Right ventricle myocardium inferior (tissue), 1 donor: ENCODE data around the gene HSPA1A. TPM values are rescaled to one million over a fixed set of nuclear protein-coding genes. Genes with fewer than 3 reads are reported as not detected.
"Not testable (repeated sequence)": the region's sequence is repeated elsewhere in the genome, so short reads cannot be mapped to it uniquely, and the experiment has no call there.

ENCODE experiments used
- ATAC-seq: fragments of 200-7000 bp; cut with Tn5 transposase; one replicate; pipeline ENCODE4 v1.9.1; 2020; ENCODE audit warnings: mild to moderate bottlenecking, moderate library complexity
- DNase-seq: peaks from one replicate; pipeline ENCODE4 v3.0.0; 2021; ENCODE audit errors: missing footprints
- intact Hi-C: fragments of 100-400 bp; cut with DNase I; formaldehyde crosslinking; loops from one replicate; pipeline ENCODE4 v1.11.0; 2022
- total RNA-seq: library from RNA; stranded (reverse); fragmentation: NEBNext Ultra II Directional; extraction: Animal tissue kit (Norgen Biotek cat#: 25700); gene quantifications from one replicate; pipeline ENCODE4 v1.2.1, GENCODE V29; 2021
- donor health status: DM: no; HTN: yes; CAD: no; lungs with severe emphysema.

HSPA1A gene
- total RNA-seq, 1 donor from 2014 or later = 298 TPM

DNA sequence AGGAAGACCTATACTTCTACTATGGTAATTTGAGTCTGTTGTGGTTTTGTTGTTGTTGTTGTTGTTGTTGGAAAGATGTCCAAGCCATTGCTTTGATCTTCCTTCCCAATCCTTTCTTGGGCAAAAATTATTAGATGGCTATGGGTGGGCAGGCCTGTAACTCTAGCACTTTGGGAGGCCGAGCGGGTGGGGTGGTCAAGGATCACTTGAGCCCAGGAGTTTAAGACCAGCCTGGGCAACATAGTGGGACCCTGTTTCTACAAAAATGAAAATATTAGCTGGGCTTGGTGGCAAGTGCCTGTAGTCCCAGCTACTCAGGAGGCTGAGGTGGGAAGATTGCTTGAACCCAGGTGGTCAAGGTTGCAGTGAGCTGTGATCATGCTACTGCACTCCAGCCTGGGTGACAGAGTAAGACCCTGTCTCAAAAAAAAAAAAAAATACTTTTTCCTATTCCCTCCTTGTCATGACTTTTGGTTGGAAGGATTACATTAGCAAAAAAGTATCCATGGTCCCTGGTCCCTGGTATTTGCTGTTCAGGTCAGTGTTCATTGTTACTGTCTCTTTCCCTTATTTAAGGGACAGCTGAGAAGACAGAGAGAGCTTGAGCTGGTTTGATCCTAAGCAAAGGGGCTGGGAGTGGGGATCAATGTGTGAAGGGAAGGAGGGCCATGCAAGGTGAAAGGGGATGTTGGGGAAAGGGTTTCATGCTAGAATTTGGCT is 35.6 kb downstream of the HSPA1A start:
- ATAC-seq (no peak), DNase-seq (no peak)
- intact Hi-C loops = no loop called here

DNA sequence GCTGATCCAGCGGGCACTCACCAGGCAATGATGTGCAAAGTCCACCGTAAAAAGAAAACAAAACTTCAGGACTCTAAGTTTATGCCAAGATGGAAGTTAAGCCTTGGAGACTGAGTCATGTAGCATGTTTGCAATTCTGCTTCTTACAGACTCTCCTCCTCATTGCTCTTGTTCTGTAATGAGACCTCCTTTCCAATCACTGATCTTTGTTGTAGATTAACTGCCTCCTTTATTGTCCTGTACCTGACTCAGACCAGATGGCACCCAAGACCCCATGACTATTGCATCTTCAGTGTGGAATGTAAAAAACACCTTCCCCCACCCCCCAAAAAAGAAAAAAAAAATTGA is 36.1 kb downstream of the HSPA1A start:
- ATAC-seq = no peak
- DNase-seq = no peak
- intact Hi-C loops = no loop called here

DNA sequence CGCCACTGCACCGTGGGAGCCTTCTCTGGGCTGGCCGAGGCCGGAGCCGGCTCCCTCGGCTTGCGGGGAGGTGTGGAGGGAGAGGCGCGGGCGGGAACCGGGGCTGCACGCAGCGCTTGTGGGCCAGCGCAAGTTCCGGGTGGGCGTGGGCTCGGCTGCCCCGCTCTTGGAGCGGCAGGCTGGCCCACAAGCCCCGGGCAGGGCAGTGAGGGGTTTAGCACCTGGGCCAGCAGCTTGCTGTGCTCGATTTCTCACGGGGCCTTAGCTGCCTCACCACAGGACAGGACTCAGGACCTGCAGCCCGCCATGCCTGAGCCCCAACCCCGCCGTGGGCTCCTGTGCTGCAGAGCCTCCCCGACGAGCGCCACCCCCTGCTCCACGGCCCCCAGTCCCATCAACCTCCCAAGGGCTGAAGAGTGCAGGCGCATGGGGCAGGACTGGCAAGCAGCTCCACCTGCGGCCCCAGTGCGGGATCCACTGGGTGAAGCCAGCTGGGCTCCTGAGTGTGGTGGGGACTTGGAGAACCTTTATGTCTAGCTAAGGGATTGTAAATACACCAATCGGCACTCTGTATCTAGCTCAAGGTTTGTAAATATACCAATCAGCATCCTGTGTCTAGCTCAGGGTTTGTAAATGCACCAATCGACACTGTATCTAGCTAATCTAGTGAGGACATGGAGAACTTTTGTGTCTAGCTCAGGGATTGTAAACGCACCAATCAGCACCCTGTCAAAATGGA is 36.8 kb downstream of the HSPA1A start:
- ATAC-seq, intact Hi-C loops, DNase-seq: not testable (repeated sequence)

DNA sequence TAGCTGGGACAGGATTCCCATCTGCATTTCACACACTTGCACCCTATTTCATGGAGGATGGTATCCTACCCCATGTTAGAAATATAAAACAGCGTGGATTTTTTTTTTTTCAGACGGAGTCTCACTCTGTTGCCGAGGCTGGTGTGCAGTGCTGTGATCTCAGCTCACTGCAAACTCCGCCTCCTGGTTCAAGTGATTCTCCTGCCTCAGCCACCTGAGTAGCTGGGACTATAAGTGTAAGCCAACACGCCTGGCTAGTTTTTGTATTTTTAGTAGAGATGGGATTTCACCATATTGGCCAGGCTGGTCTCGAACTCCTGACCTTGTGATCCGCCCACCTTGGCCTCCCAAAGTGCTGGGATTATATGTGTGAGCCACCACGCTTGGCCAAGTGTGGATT is 42.4 kb downstream of the HSPA1A start:
- intact Hi-C loops, DNase-seq, ATAC-seq: not testable (repeated sequence)

DNA sequence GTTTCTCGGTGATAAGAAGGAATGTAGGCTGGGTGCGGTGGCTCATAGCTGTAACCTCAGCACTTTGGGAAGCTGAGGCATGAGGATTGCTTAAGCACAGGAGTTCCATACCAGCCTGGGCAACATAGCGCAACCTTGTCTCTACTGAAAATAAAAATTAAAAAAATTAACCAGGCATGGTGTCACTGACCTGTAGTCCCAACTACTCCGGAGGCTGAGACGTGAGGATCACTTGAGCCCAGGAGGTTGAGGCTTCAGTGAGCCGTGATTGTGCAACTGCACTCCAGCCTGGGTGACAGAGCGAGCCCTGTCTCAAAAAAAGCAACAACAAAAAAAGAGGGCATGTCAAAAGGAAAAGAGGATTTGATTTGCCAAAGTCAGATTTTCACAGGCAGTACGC is 43.4 kb downstream of the HSPA1A start:
- no peak for ATAC-seq
- DNase-seq = no peak
- intact Hi-C loops = no loop called here

DNA sequence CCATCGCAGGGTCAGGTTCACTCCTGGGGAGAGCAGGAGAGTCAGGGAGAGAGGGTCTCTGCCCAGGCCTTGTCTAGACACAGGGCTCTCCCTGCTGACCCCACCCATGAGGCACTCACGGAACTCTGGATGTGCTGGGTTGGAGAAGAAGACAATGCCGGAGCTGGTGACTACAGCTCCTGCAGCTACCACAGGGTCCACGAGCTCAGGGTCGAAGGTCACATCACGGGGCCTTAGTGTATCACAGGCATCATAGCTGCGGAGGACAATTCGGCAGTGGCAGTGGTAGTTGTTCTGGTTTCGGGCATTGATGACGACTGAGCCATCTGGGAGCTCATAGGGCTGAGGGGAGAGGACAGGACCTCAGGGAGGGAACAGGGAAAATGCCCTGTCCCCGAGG is 44.6 kb downstream of the HSPA1A start:
- DNase-seq (no peak), ATAC-seq (no peak)
- intact Hi-C loops = loop anchor here (10.0 kb wide), 1 partner anchor 175 kb away; the partner anchor contains the start of gene LY6G5C

DNA sequence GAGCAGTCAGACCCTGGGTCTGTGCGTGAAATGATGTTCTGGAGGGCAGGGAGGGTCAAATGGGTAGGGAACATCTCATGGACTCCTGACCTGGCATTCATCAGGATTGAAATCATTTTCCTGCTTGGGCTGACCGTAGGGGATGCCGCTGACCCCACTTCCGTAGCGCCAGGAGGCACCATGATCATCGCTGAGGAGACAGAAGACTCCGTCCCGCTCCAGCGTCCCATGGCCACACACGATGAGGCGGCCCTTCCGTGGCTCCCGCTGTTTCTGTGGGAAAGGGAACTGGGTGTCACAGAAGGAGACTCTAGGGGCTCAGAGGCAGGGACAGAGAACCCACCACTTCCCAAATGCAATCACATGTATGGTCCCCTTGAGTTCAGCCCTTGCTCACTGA is 45.0 kb downstream of the HSPA1A start:
- intact Hi-C loops = loop anchor here (10.0 kb wide), 1 partner anchor 176 kb away; the partner anchor contains the start of gene LY6G5C
- ATAC-seq (no peak), DNase-seq (no peak)

DNA sequence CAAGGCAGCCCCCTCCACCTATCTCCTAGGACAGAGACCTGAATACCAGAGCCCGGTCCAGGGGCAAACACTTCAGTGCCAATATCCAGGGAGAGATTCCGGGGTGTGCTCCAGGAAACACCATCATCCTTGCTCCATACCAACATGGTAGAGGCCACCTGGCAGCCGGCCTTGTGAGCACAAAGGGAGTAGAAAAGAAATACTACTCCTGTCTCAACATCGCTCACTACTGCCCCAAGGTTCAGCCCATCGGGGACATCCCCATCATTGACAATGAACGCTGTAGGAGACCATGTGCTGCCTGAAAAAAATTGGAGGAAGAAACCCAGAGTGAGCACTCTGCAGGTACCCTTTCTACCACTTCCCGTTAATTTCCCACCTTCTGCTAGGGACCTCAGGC is 45.8 kb downstream of the HSPA1A start:
- intact Hi-C loops = loop anchor here (10.0 kb wide), 1 partner anchor 176 kb away; the partner anchor contains the start of gene LY6G5C
- DNase-seq (no peak), ATAC-seq (no peak)

DNA sequence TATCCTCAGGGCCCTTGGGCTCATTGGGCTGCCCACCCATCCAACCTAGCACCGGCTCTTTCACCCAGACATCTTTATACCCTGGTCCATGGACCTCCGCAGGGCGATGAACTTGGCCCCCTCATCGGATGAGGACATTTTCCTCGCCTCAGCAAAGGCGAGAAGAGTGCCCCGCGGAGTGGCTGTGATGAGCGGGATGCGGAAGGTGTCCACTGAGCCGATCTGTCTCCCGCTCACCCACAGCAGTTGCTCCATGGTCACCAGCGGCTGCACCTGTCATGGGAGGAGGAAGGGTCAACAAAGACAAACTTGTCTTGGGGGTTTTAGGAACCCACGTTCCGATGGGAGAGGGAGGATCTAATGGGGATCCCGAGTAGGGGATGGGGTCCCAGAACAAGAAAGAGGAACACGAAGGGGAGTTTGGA is 46.6 kb downstream of the HSPA1A start:
- DNase-seq = no peak
- ATAC-seq = no peak
- intact Hi-C loops = loop anchor here (10.0 kb wide), 1 partner anchor 177 kb away; the partner anchor contains the start of gene LY6G5C

DNA sequence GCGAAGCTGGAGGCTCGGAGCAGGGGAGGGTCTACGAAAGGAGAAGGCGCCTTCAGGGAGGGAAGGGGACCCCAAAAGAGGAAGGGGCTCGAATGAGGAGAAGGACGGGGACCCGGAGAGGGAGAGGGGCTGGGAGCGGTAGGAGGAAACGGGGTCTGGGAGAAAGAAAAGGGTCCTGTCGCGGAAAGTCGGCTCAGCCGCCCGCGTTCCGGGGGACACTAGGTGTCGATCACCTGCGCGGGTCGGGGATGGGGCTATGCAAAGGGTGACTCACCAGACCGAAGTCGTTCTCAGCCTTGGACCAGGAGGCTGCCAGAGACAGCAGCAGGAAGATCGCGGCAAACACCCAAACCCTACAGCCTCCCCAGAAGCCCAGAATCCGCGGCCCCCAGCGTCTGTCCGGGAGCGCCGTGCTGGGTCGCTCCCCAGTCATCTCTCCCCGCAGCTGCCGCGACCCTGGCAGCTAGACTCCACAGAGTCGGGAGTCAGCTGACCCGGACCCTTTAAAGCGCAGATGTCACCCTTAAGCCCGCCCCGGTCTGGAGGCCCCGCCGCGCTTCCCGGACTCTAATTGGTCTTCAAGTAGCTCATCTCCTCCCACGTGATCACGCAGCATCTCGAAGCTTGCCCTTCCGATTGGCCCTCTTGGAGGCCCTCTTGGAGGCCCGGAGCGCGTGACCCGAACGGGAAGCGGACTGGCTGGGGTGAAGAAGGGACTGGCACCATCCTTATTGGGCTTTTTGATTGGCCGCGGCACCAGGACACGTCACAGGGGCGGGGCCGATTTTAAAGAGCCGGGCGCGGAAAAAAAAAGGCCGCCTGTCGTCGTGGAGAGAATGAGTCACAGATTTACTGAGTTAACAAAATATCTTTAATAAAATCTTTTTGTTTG is 47.2 kb downstream of the HSPA1A start, which contains the start of gene NEU1:
NEU1 (minus strand) TSS at position 478 of the 892 bp plus-strand sequence; CDS start at position 433, 45 bp downstream.
- DNase-seq (peak; percentile 100), ATAC-seq (peak; percentile 98)
- intact Hi-C loops = loop anchor here (10.0 kb wide), 1 partner anchor 178 kb away; the partner anchor contains the start of gene LY6G5C

DNA sequence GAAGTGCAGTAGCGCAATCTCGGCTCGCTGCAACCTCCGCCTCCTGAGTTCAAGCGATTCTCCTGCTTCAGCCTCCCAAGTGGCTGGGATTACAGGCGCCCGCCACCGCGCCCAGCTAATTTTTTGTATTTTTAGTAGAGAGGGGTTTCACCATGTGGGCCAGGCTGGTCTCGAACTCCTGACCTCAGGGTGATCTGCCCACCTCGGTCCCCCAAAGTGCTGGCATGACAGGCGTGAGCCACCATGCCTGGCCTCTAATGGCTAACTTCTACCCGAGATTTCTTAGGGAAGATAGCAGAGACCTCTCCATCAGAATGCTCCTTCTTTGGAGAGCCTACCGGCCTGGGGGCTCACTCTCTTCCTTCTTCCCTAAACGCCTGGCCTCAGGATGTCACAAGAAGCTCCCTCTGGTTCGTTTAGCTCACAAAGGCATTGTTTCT is 48.8 kb downstream of the HSPA1A start:
- not testable (repeated sequence) for DNase-seq, ATAC-seq
- intact Hi-C loops = loop anchor here (10.0 kb wide), 1 partner anchor 179 kb away; the partner anchor contains the start of gene LY6G5C

DNA sequence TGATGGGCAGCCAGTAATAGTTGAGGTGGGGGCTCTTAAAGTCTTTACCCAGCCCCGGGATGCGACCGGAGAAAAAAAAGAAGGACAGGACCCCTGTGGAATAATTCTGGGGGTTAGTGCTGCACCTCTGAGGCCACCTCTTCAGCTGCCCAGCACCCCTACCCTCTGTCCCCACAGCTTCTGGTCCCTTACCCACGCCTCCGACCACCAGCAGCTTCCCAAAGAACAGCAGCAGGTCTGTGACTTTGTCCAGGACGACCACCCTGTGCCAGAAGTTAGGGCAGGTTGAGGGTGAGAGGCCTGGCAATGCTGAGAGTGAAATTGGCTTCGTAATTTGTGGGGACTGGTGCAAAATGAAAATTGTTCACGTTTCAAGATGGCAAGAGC is 49.5 kb downstream of the HSPA1A start:
- intact Hi-C loops = loop anchor here (10.0 kb wide), 1 partner anchor 180 kb away; the partner anchor contains the start of gene LY6G5C
- ATAC-seq (no peak), DNase-seq (no peak)

DNA sequence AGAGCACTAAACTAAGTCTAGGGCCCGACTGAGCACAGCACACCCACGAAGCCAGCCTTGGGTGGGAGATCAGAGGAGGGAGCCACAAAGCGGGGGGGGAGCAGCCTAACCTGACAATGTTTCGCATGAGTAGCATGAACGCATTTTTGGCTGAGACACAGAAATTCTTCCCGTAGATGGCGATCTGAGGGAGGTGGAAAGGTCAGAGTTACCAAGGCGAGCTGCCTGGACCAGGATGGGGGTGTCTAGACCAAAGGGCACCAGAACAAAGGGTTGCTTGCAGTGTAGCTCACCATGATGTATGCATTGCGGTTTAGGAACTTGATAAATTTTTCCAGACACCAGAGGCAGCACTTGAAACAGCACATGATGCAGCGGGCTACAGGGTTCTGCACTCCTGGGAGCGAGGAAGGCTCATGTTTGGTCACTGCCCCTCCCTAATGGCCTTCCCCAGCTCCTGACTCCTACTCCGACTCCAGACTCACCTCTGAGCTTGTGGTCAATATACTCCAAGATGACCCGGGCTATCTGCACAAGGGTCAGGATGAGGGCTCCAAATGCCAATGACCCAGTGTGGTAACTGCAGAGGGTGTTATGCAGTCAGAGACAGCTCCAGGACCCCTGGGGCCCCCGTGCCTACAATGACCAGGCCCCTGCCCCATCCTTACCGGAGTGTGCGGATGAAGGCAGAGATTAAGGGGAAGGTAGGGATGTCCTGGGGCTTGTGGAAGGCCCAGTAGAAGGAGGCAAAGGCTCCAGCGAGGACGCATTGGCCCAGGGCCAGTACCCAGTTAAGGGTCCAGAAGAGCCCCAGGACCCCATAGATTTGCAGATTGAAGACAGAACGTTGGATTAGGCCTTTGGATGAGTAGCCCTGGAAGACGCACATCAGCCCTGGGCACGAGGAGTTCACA is 50.1 kb downstream of the HSPA1A start:
- intact Hi-C loops = loop anchor here (10.0 kb wide), 1 partner anchor 181 kb away; the partner anchor contains the start of gene LY6G5C
- DNase-seq = no peak
- ATAC-seq = no peak

Other genes starting within 250 kb of the HSPA1A start
- gene LTA, start 243.3 kb upstream of the HSPA1A start, total RNA-seq = not detected
- gene TNF, start 240.0 kb upstream of the HSPA1A start, total RNA-seq = 0.51 TPM
- 1.6 TPM for gene LTB, start 233.1 kb upstream of the HSPA1A start, total RNA-seq
- gene LST1, start 229.3 kb upstream of the HSPA1A start, total RNA-seq = 9.0 TPM
- gene NCR3, start 222.5 kb upstream of the HSPA1A start, total RNA-seq = 0.49 TPM
- gene AIF1, start 200.3 kb upstream of the HSPA1A start, total RNA-seq = 22.1 TPM
- gene PRRC2A, start 194.8 kb upstream of the HSPA1A start, total RNA-seq = 82.7 TPM
- 260 TPM for gene BAG6, start 162.9 kb upstream of the HSPA1A start, total RNA-seq
- gene APOM, start 159.6 kb upstream of the HSPA1A start, total RNA-seq = 0.87 TPM
- gene C6orf47, start 154.8 kb upstream of the HSPA1A start, total RNA-seq = 17.0 TPM
- 17.1 TPM for gene GPANK1, start 150.5 kb upstream of the HSPA1A start, total RNA-seq
- gene CSNK2B, start 149.5 kb upstream of the HSPA1A start, total RNA-seq = 97.3 TPM
- gene LY6G5B, start 145.6 kb upstream of the HSPA1A start, total RNA-seq = 3.9 TPM
- gene LY6G5C, start 134.5 kb upstream of the HSPA1A start, total RNA-seq = 1.5 TPM
- 26.9 TPM for gene ABHD16A, start 112.2 kb upstream of the HSPA1A start, total RNA-seq
- gene LY6G6F, start 108.7 kb upstream of the HSPA1A start, total RNA-seq = not detected
- not detected for gene LY6G6D, start 100.2 kb upstream of the HSPA1A start, total RNA-seq
- gene LY6G6C, start 93.8 kb upstream of the HSPA1A start, total RNA-seq = not detected
- gene MPIG6B, start 92.2 kb upstream of the HSPA1A start, total RNA-seq = 0.70 TPM
- 40.6 TPM for gene DDAH2, start 86.2 kb upstream of the HSPA1A start, total RNA-seq
- gene CLIC1, start 79.0 kb upstream of the HSPA1A start, total RNA-seq = 102 TPM
- gene MSH5, start 75.5 kb upstream of the HSPA1A start, total RNA-seq = 2.0 TPM
- gene SAPCD1, start 52.9 kb upstream of the HSPA1A start, total RNA-seq = 0.57 TPM
- gene VWA7, start 38.2 kb upstream of the HSPA1A start, total RNA-seq = 12.1 TPM
- gene VARS1, start 19.8 kb upstream of the HSPA1A start, total RNA-seq = 29.7 TPM
- 24.6 TPM for gene LSM2, start 8.6 kb upstream of the HSPA1A start, total RNA-seq
- gene HSPA1L, start 260 bp upstream of the HSPA1A start, total RNA-seq = 1.6 TPM
- gene HSPA1B, start 12.2 kb downstream of the HSPA1A start, total RNA-seq = 215 TPM
- 25.6 TPM for gene NEU1, start 47.3 kb downstream of the HSPA1A start, total RNA-seq
- gene SLC44A4, start 63.5 kb downstream of the HSPA1A start, total RNA-seq = not detected
- gene EHMT2, start 82.2 kb downstream of the HSPA1A start, total RNA-seq = 16.8 TPM
- gene ZBTB12, start 86.5 kb downstream of the HSPA1A start, total RNA-seq = 3.2 TPM
- 8.9 TPM for gene C2, start 112.2 kb downstream of the HSPA1A start, total RNA-seq
- 8.8 TPM for gene CFB, start 130.6 kb downstream of the HSPA1A start, total RNA-seq
- gene NELFE, start 143.4 kb downstream of the HSPA1A start, total RNA-seq = 41.9 TPM
- 30.7 TPM for gene SKIC2, start 143.6 kb downstream of the HSPA1A start, total RNA-seq
- 9.8 TPM for gene DXO, start 156.6 kb downstream of the HSPA1A start, total RNA-seq
- gene C4A, start 166.5 kb downstream of the HSPA1A start, total RNA-seq = 92.1 TPM
- gene C4B, start 199.3 kb downstream of the HSPA1A start, total RNA-seq = 81.6 TPM
- 0.30 TPM for gene CYP21A2, start 222.9 kb downstream of the HSPA1A start, total RNA-seq